Measurements from ENCODE around the gene SERP1. TPM values are rescaled to one million over a fixed set of nuclear protein-coding genes. Genes with fewer than 3 reads are reported as not detected.

SERP1 gene
- polyA plus RNA-seq, 1 donor from 2014 or later, result 120 TPM

Other genes starting within 250 kb of the SERP1 start
- 13.8 TPM for gene TSC22D2, start 138.2 kb downstream of the SERP1 start, polyA plus RNA-seq
- 34.1 TPM for gene EIF2A, start 291 bp upstream of the SERP1 start, polyA plus RNA-seq
- gene SELENOT, start 56.8 kb upstream of the SERP1 start, polyA plus RNA-seq, result 213 TPM
- gene ERICH6, start 157.4 kb upstream of the SERP1 start, polyA plus RNA-seq, result 0.41 TPM
- gene SIAH2, start 216.7 kb upstream of the SERP1 start, polyA plus RNA-seq, result 23.1 TPM

Data from IgD-negative memory B cell (primary cell).